SK-N-SH treated with all-trans-retinoic acid at 6 μM for 48 hours (cell line): ENCODE results near the gene EMC9.

Source experiments
- ATAC-seq: fragments of 200-7000 bp; cut with Tn5 transposase; 3 replicates; pipeline ENCODE4 v1.9.1; 2020; ENCODE audit warnings: mild to moderate bottlenecking, moderate library complexity
- ARNTL ChIP-seq: fragments of 450-650 bp; formaldehyde crosslinking; IDR thresholded peaks from 2 replicates; pipeline ENCODE4 v1.5.0; 2020; ENCODE audit warnings: low read depth, mild to moderate bottlenecking, moderate library complexity, borderline replicate concordance
- BACH2 ChIP-seq: fragments of 250-450 bp; sonication (Bioruptor Pico); IDR thresholded peaks from 2 replicates; pipeline ENCODE4 v1.9.0; 2021; ENCODE audit warnings: mild to moderate bottlenecking, borderline replicate concordance
- CREB5 ChIP-seq: fragments of 250-450 bp; sonication (Bioruptor Pico); IDR thresholded peaks from 2 replicates; pipeline ENCODE4 v1.5.1; 2020; ENCODE audit warnings: low read depth, mild to moderate bottlenecking, moderate library complexity
- CSDC2 ChIP-seq: fragments of 250-450 bp; sonication (Bioruptor Pico); IDR thresholded peaks from 2 replicates; pipeline ENCODE4 v1.5.0; 2020; ENCODE audit warnings: mild to moderate bottlenecking, moderate library complexity
- CSRNP3 ChIP-seq: fragments of 250-450 bp; sonication (Bioruptor Pico); IDR thresholded peaks from 2 replicates; pipeline ENCODE4 v1.5.1; 2021; ENCODE audit warnings: mild to moderate bottlenecking, moderate library complexity
- ESRRG ChIP-seq: fragments of 250-450 bp; sonication (Bioruptor Pico); IDR thresholded peaks from 2 replicates; pipeline ENCODE4 v1.6.1; 2021; ENCODE audit warnings: mild to moderate bottlenecking
- GLIS3 ChIP-seq: fragments of 250-450 bp; sonication (Bioruptor Pico); IDR thresholded peaks from 2 replicates; pipeline ENCODE4 v1.5.0; 2020; ENCODE audit warnings: mild to moderate bottlenecking, moderate library complexity
- ISL1 ChIP-seq: fragments of 250-450 bp; sonication (Bioruptor Pico); IDR thresholded peaks from 2 replicates; pipeline ENCODE4 v2.1.2; 2022; ENCODE audit warnings: mild to moderate bottlenecking, moderate library complexity
- PATZ1 ChIP-seq: fragments of 250-450 bp; sonication (Bioruptor Pico); IDR thresholded peaks from 2 replicates; pipeline ENCODE4 v1.8.0; 2020; ENCODE audit warnings: mild to moderate bottlenecking, moderate library complexity, borderline replicate concordance
- POU6F1 ChIP-seq: fragments of 250-450 bp; sonication (Bioruptor Pico); IDR thresholded peaks from 2 replicates; pipeline ENCODE4 v1.8.0; 2021; ENCODE audit warnings: low read depth, mild to moderate bottlenecking, moderate library complexity, borderline replicate concordance
- RARB ChIP-seq: fragments of 250-450 bp; sonication (Bioruptor Pico); IDR thresholded peaks from 2 replicates; pipeline ENCODE4 v1.8.0; 2021; ENCODE audit warnings: mild to moderate bottlenecking, moderate library complexity
- SNAI2 ChIP-seq: fragments of 250-450 bp; sonication (Bioruptor Pico); IDR thresholded peaks from 2 replicates; pipeline ENCODE4 v1.5.0; 2020; ENCODE audit warnings: mild to moderate bottlenecking, moderate library complexity
- TCF4 ChIP-seq: fragments of 250-450 bp; sonication (Bioruptor Pico); IDR thresholded peaks from 2 replicates; pipeline ENCODE4 v1.8.0; 2021; ENCODE audit warnings: mild to moderate bottlenecking, moderate library complexity, borderline replicate concordance
- TOX ChIP-seq: fragments of 250-450 bp; sonication (Bioruptor Pico); IDR thresholded peaks from 2 replicates; pipeline ENCODE4 v1.8.0; 2021; ENCODE audit warnings: mild to moderate bottlenecking, moderate library complexity, borderline replicate concordance
- ZC3H10 ChIP-seq: fragments of 250-450 bp; sonication (Bioruptor Pico); IDR thresholded peaks from 2 replicates; pipeline ENCODE4 v1.5.1; 2021; ENCODE audit warnings: mild to moderate bottlenecking, moderate library complexity
- ZFP3 ChIP-seq: fragments of 250-450 bp; sonication (Bioruptor Pico); IDR thresholded peaks from 2 replicates; pipeline ENCODE4 v1.5.0; 2020; ENCODE audit warnings: mild to moderate bottlenecking, moderate library complexity
- ZFP30 ChIP-seq: fragments of 450-650 bp; formaldehyde crosslinking; IDR thresholded peaks from 2 replicates; pipeline ENCODE4 v1.5.0; 2022; ENCODE audit warnings: mild to moderate bottlenecking, moderate library complexity
- ZNF70 ChIP-seq: fragments of 450-650 bp; formaldehyde crosslinking; IDR thresholded peaks from 2 replicates; pipeline ENCODE4 v1.5.0; 2020; ENCODE audit warnings: mild to moderate bottlenecking, moderate library complexity
- ZNF8 ChIP-seq: fragments of 450-650 bp; formaldehyde crosslinking; IDR thresholded peaks from 2 replicates; pipeline ENCODE4 v1.5.0; 2020; ENCODE audit warnings: mild to moderate bottlenecking, moderate library complexity

EMC9 gene

GRCh38 chr14:24146978-24147760, 5.8 kb upstream of the EMC9 start, which contains the start of gene RNF31 (continued):
- TF ChIP-seq PATZ1 (CRISPR knock-in tag) (no peak), BACH2 (no peak), ARNTL (CRISPR knock-in tag) (no peak)

GRCh38 chr14:24146453-24146977, 5.1 kb upstream of the EMC9 start, which contains the start of gene PSME2:
Gene PSME2 (minus strand): TSS chr14:24146610. CDS start chr14:24146581, 29 bp downstream.
- peak; percentile 84 for ATAC-seq
- TF ChIP-seq TOX (CRISPR knock-in tag) = no peak
- no peak for TF ChIP-seq SNAI2
- TF ChIP-seq CSRNP3 (CRISPR knock-in tag) = no peak
- no peak for TF ChIP-seq POU6F1
- TF ChIP-seq RARB = no peak
- no peak for TF ChIP-seq ESRRG
- TF ChIP-seq GLIS3 (CRISPR knock-in tag) = no peak
- TF ChIP-seq ZFP30 (CRISPR knock-in tag) = no peak
- no peak for TF ChIP-seq ZFP3 (CRISPR knock-in tag)
- TF ChIP-seq ZC3H10 (CRISPR knock-in tag) = no peak
- no peak for TF ChIP-seq ISL1 (CRISPR knock-in tag)
- no peak for TF ChIP-seq ZNF70 (CRISPR knock-in tag)
- no peak for TF ChIP-seq PATZ1 (CRISPR knock-in tag)
- TF ChIP-seq ZNF8 (CRISPR knock-in tag) = no peak

- ATAC-seq = no peak; the same call in 2 of the 3 replicates
- TF ChIP-seq ARNTL (CRISPR knock-in tag) (no peak), TOX (CRISPR knock-in tag) (no peak), ZNF70 (CRISPR knock-in tag) (no peak), ZC3H10 (CRISPR knock-in tag) (no peak), ZNF8 (CRISPR knock-in tag) (no peak), SNAI2 (no peak), CREB5 (CRISPR knock-in tag) (no peak), TCF4 (CRISPR knock-in tag) (no peak)
Observed at GRCh38 chr14:24145690-24146452, 4.5 kb upstream of the EMC9 start.

- no peak for TF ChIP-seq ZFP30 (CRISPR knock-in tag)
- no peak for TF ChIP-seq CSDC2 (CRISPR knock-in tag)
- TF ChIP-seq GLIS3 (CRISPR knock-in tag) = no peak
- no peak for ATAC-seq
Observed at GRCh38 chr14:24145219-24145618, 3.8 kb upstream of the EMC9 start.
